HG03280 (cell line): ENCODE measurements around the gene RIN2.
"Not testable (repeated sequence)": the region's sequence is repeated elsewhere in the genome, so short reads cannot be mapped to it uniquely, and the experiment has no call there.

Experiments
- ATAC-seq: cut with Tn5 transposase; IDR thresholded peaks from one replicate; pipeline ENCODE4 v1.9.1; 2021; ENCODE audit warnings: mild to moderate bottlenecking, moderate library complexity; ENCODE audit not compliant: unreplicated experiment

The RIN2 gene

DNA sequence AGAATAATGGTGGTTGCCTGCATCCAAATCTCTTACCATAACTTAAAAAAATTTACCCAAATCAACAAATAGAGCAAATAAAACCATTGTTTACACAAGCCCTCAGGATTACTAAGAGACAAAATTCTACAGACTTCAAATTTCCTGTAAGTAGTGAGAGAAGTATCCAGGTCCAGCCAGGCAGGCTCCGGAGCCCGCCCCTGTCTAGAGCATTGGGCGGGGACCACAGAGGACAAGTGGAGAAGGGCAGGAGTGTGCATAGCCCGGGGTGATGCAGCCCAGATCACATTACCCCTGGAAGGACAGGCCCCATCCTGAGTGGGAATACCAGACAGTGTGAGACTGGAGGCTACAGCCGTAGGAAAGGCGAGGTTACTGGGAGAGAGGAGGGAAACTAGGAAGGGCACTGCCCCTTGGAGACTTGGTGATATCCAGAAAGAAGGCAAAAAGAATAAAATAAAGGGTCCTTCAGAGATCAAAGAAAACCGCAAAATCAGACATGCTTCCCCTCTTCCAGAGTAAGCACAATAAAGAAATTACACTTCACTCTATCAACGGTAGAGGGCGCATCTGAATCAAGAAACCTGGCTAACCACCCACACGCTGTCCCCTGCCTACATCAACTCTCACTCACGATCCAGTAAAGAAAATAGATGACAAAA is 26.6 kb downstream of the RIN2 start:
- no peak for ATAC-seq

GRCh38 chr20:19785173-19785982 is 27.3 kb downstream of the RIN2 start:
- no peak for ATAC-seq

- ATAC-seq = no peak
These were observed 27.9 kb downstream of the RIN2 start for GRCh38 chr20:19785983-19786285.

DNA sequence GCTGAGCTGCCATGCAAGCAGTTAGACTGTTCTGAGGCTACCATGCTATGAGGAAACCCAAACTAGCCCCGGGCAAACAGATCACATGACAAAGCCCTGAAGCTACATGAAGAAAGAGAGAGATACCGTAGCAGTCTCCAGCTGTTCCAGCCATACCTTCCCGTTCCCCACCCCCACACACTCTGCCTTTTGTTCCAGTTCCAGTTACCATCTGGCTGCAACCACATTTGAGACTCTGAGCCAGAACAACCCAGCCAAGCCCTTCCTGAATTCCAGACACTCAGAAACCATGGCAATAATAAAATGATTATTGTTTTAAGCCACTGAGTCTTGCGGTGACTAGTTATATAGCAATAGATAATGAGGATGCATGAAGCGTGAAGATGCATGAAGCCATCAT is 28.3 kb downstream of the RIN2 start:
- no peak for ATAC-seq

- no peak for ATAC-seq
These were observed 29.3 kb downstream of the RIN2 start for GRCh38 chr20:19787366-19787765.

DNA sequence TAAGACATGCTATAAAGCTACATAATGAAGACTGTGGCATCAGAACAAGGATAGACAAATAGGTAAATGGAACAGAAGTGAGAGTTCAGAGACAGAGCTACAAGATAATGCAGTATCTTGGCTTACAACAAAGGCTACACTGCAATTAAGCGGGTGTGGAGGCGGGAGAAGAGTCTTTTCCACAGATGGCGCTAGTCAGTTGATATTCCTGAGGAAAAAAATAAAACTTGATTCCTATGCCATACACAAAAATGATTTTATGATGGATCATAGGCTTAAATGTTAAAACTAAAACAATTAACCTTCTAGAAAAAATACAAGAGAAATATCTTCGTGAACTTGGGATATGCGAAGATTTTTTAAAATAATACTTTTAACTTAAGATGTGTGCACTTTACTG is 31.0 kb downstream of the RIN2 start:
- ATAC-seq = no peak

GRCh38 chr20:19789446-19789845 is 31.4 kb downstream of the RIN2 start:
- no peak for ATAC-seq

DNA sequence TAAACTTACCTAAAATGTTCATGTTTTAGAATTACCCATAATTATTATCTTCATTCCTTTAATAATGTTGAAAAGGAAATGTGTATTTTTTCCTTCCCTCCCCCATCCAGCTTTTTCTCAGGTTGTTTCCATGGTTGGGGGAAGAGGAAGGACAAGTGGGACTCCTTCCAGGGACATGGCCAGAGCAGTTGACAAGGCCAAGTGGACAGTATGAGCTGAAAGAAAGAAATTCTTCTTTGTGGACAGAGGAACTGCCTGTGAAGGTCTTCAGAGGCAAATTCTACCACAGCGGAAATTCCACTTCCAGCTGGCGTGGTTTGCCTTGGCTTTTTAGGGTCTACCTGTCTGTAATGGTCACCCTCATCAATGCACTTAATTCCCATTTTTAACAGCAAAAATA is 33.8 kb downstream of the RIN2 start:
- ATAC-seq = no peak

DNA sequence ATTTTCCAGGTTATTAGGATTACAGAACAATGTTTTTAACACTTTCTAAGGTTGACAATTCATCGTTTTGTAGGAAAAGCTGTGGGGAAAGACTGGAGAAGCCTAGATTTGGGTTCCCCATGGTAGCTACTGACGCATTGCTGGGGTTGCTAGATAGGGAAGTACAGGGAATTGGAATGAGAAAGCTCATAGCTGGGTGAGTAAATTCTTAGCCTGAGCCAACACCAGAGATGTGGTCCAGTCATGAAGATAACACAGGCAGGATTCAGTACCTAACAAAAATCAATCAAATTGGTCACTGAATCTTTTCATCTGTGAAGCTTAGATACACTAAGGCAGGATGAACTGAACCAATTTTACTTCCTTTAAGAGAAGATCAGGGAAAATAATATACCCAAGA is 35.7 kb downstream of the RIN2 start:
- ATAC-seq = no peak

- ATAC-seq = no peak
These were observed 36.9 kb downstream of the RIN2 start for GRCh38 chr20:19794941-19795340.

DNA sequence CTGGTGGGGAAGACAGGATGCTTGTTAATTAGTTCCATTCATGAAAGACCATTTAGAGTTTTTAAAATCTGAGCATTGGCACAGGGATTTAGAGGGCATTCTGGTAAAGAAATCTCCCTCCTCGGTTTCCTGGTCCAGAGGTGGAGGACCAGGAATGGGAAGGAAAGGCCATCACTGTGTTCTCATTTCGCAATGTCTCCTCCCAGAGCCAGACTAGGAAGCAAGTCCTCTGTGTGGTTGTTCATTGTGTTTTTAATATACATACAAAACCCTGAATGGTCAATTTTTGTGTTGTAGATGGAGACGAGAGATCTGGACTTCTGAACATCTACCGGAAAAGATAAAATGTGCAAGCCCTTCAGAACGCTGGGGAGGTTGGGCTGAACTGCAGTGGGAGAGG is 41.3 kb downstream of the RIN2 start:
- no peak for ATAC-seq

DNA sequence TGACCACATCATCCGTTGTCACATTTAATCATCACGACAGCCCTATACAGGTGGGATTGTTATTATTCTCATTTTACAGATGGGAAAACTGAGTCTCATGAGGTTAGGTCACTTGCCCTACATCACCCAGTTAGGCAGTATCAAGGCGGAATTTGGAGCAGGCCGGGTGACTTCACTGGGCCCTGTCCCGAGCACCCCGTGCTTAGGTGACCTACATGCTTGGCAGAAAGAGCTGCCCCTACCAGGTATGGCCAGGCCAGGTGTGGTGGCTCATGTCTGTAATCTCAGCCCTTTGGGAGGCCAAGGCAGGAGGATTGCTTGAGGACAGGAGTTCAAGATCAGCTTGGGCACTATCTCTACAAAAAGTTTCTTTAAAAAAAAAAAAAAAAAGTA is 44.0 kb downstream of the RIN2 start:
- ATAC-seq = no peak

GRCh38 chr20:19802492-19803158 is 44.6 kb downstream of the RIN2 start:
- no peak for ATAC-seq

DNA sequence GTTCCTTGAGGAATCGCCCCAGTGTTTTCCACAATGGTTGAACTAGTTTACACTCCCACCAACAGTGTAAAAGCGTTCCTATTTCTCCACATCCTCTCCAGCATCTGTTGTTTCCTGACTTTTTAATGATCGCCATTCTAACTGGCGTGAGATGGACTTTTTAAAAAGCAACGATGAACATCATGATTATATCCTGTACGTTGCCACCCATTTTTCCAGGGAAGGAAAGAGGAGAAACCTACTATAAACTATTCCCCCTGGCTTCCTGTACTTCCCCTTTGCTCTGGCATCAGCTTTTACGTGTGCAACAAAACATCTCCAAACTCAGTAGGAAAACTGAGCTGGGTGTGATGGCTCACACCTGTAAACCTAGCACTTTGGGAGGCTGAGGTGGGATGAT is 48.2 kb downstream of the RIN2 start:
- ATAC-seq = not testable (repeated sequence)

DNA sequence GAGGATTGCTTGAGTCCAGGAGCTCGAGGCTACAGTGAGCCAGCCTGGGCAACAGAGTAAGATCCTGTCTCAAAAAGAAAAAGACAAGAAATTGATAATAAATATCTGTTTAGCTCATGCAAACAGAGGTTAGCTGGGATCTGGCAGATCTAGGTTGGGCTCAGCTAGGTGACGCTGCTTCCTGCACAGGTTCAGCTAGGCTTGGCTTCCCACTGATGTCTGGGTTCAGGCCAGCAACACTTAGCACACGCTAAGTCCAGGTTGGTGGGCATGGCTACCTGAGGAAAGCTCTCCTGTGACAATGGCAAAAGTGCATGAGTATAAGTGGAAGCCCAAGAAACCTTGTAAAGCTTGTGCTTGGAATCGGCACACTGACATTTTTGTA is 48.7 kb downstream of the RIN2 start:
- no peak for ATAC-seq

- ATAC-seq = no peak
These were observed 49.3 kb downstream of the RIN2 start for GRCh38 chr20:19807191-19807945.
